HG03354 (cell line): ENCODE measurements around the gene CLCNKB.

Source experiments
- ATAC-seq: cut with Tn5 transposase; IDR thresholded peaks from one replicate; pipeline ENCODE4 v1.9.1; 2021; ENCODE audit warnings: mild to moderate bottlenecking; ENCODE audit not compliant: unreplicated experiment, poor library complexity, severe bottlenecking

The CLCNKB gene

GRCh38 chr1:16072095-16072494 lies 28.5 kb downstream of the CLCNKB start:
- ATAC-seq, result no peak

- ATAC-seq, result no peak
Observed at GRCh38 chr1:16072616-16073484, 29.3 kb downstream of the CLCNKB start.

- ATAC-seq, result no peak
Observed at GRCh38 chr1:16073490-16074119, 30.0 kb downstream of the CLCNKB start, which contains the start of gene FAM131C. Gene FAM131C, minus strand, starts transcription at chr1:16073651. Its CDS starts 209 bp downstream, at chr1:16073442.

GRCh38 chr1:16074217-16074616 lies 30.6 kb downstream of the CLCNKB start:
- no peak for ATAC-seq

- no peak for ATAC-seq
Observed at GRCh38 chr1:16075337-16076030, 31.9 kb downstream of the CLCNKB start.

- ATAC-seq, result no peak
Observed at GRCh38 chr1:16076031-16076864, 32.7 kb downstream of the CLCNKB start.

GRCh38 chr1:16076865-16077238 lies 33.3 kb downstream of the CLCNKB start:
- ATAC-seq, result no peak

- no peak for ATAC-seq
Observed at GRCh38 chr1:16077406-16078245, 34.0 kb downstream of the CLCNKB start.

GRCh38 chr1:16078925-16079656 lies 35.5 kb downstream of the CLCNKB start:
- no peak for ATAC-seq

- ATAC-seq, result no peak
Observed at GRCh38 chr1:16080422-16081150, 37.0 kb downstream of the CLCNKB start.

- ATAC-seq, result no peak
Observed at GRCh38 chr1:16081636-16082035, 38.1 kb downstream of the CLCNKB start.

- no peak for ATAC-seq
Observed at GRCh38 chr1:16082283-16083038, 38.9 kb downstream of the CLCNKB start.

GRCh38 chr1:16083486-16083885 lies 39.9 kb downstream of the CLCNKB start:
- no peak for ATAC-seq

GRCh38 chr1:16085522-16085921 lies 41.9 kb downstream of the CLCNKB start:
- no peak for ATAC-seq

GRCh38 chr1:16087733-16088132 lies 44.2 kb downstream of the CLCNKB start:
- no peak for ATAC-seq

- no peak for ATAC-seq
Observed at GRCh38 chr1:16088351-16088911, 44.8 kb downstream of the CLCNKB start.

GRCh38 chr1:16088996-16089395 lies 45.4 kb downstream of the CLCNKB start:
- no peak for ATAC-seq
